NCI-H1417 treated with DMSO at 0.1 percent for 48 hours (cell line): ENCODE data around the gene AUTS2.

Source experiments
- DNase-seq: peaks from one replicate; lab custom pipeline; 2025; lab: John Stamatoyannopoulos, UW

The AUTS2 gene

GRCh38 chr7:69818636-69819332 is 220.5 kb downstream of the AUTS2 start:
- no peak for DNase-seq

GRCh38 chr7:69819333-69819705 is 221.0 kb downstream of the AUTS2 start:
- no peak for DNase-seq

DNA sequence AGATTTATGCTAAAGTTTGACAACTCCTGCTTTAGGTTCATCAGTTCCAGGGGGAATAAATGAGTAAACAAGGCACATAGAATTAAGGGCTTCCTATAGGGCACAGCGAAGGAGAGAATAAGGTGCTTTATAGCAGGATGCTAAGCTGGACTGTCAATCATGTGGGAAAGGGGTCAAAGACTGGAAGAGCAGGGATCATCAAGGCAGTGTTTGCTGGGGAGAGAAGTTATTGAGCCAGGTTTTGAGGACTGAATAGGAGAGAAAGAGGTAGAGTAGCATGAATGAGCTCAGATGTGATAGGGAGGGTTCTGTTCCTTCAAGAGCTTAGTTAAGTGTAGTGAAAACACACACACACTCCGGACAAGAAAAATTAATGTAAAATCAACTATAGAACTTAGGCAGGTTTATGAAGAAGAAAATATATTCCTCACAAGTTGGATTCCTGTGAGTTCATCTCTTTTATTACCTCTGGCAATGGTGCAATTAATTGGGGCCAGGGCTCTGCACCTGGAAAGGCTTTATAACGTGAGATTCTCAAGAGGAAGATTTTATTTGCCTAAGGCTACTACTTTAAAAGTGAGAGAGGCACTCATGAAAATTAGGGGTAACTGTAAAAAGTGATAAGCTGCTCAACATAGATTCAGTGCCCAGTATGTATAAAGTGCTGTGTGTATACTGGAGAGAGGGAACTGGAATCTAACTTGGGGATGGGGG is 222.4 kb downstream of the AUTS2 start:
- no peak for DNase-seq

GRCh38 chr7:69822386-69822785 is 224.1 kb downstream of the AUTS2 start:
- DNase-seq = no peak

DNA sequence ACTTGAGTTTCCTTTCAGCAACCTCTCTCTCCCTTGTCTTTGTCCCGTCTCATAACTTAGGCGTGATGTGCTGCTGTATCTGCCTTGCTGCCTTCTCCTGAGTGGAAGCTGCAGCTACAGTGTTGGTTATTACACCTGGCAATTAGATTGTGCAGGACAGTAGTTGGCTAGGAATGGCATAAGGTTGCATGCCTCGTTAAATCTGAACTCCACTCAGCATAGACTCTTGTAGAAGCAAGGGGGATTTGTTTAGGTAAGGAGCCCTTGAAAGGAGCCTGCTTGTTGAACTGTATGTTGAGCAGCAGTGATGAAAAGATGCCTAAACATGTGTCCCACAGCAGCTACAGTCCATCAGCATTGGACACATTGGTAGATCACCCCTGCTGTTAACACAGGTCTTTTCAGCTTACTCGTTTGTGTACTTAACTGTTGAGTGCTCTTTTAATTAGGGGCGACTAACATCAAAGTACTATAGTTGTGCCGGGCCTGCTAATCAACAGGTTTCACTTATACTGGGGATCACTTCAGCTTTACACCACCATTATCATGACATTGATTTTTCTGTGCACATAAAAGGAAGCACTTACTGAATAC is 225.0 kb downstream of the AUTS2 start:
- DNase-seq = peak; percentile 97

DNA sequence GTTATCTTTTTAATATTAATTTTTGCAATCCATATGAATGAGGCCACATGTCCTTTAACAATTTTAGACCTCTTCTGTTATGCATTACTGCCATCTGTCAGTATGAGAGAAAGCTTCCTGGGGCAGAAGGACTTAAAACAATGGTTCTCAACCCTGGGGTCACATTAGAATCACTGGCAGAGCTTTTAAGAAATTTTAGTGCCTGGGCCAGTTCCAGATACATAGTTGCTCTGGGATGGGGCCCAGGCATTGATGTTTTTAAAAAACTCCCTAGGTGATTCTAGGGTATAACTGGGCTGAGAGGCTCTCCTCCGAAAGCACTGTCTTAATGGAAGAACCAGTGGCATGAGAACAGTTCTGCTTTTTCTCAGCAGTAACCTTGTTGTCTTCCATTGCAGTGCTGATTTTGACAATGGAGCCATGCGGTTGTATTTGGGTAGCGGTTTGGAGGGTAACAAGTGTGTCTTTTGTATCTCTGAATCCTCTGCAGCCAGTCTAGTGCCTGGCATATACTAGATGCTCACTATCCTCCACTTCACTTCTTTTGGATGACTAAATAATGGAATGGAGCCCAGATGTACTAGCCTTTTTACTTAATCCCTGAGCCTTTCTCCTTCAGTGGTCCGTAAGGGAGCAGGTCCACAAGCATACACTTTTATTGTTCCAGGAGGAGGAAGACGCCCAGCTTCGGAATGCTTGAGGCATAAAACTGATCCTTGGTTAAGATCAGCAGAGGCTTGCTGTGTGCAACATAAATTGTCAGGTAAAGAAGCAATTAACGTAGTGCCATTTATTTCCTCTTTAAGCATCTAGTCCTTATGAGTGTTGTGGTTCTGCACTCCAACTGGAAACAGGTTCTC is 227.1 kb downstream of the AUTS2 start:
- DNase-seq = no peak

DNA sequence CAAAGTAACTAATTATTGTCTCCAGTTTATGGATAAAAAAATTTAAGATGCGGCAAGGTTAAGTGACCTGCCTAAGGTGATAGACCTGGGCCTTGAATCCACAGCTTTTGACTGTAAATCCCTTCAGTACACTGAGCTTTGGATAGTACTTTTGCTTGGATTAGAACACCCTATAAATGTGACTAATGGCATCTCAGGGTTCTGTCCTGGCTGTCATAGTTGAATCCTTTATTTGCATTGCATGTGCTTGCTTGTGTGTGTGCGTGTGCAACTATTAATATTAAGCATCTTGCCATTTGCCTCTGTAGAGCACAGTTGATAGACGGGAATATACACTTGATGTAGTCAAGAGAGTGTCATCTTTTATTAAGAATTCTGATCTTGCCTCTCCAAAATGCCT is 228.0 kb downstream of the AUTS2 start:
- no peak for DNase-seq

- DNase-seq = no peak
Observed at GRCh38 chr7:69827140-69827539, 228.9 kb downstream of the AUTS2 start.

- no peak for DNase-seq
Observed at GRCh38 chr7:69827558-69827957, 229.3 kb downstream of the AUTS2 start.

GRCh38 chr7:69832356-69832755 is 234.1 kb downstream of the AUTS2 start:
- DNase-seq = no peak

- DNase-seq = no peak
Observed at GRCh38 chr7:69833964-69834363, 235.7 kb downstream of the AUTS2 start.

DNA sequence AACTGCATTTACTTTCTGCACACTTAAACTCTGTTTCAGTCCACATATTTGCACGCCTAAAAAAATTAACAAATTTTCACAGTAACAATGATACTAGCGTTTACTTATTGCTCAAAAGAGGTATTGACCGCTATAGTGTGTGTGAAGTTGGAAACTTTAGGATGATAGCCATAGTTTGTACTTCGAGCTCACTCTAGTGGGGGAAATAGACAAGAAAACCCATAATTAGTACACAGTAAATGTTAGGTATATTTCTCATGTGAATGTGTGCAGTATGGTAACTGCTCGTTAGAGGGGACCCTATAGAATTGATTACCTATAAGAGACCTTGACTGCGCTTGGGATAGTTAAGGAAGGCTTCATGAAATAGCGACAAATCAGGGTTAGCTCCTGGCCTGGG is 238.4 kb downstream of the AUTS2 start:
- DNase-seq = no peak

DNA sequence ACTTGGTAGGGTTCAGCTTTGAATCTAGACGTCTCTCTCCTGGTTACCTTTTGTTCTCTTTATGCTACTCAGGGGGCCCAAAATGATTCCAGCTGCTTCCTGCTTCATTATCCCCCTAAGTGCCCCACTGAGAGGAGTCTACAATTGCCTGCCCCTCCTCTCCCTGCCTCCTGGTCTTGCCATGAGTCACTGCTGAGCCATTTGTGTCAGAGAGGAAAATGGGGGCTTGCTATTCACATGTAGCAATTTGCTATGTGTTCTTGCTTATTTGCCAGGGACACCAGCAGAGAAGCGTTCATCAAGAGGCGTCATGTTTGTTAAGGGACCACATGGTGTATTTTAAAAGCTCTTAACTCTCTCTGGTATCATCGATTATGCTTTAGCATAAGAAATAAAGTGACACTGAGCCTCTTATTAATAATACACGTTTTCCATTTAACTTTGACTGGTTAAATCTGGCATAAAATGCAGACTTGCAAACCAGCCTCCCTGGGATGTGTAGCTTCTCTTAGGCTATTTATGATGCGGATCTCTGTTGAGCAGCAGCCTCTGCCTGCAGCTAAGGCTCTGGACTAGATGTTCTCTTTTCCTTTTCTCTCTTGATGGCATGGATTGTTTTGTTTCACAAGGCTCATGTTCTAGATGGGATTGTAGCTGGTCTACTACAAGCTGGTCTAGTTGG is 239.3 kb downstream of the AUTS2 start:
- peak; percentile 100 for DNase-seq

DNA sequence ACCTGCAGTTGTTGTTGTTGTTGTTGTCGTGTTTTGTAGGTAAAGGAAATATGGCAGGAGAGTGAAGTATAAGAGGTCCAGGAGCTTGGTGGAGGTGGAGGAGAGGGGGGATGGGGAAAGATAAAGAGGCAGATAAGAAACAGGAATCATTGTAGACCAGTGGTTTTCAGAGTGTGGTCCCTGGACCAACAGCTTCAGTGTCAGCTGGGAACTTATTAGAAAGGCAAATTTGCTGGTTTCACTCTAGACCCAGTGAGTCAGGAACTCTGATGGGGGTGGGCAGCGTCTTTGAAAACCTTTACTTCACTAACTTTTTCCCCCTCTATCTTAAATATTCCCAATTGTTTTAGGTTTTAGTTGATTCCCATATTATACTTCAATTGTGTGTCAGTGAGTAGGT is 241.5 kb downstream of the AUTS2 start:
- DNase-seq = no peak

DNA sequence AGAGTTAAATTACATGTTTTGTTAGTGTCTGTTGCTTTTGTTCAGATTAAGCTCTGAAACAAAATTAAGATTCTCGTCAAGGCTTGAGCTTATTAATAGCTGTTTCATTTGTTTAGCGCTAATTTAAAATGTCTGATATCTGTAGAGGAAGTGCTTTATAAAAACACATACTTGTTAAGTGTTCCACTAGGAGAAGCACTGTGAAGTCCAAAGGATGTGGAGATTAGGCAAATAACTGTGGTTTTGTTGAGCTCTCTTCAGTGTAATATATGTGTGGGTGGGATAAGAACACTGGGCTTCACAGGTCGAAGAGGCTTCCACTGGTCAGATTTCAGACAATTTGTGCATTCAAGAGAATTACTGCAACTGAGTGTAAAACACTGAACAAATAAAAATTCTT is 242.0 kb downstream of the AUTS2 start:
- no peak for DNase-seq

DNA sequence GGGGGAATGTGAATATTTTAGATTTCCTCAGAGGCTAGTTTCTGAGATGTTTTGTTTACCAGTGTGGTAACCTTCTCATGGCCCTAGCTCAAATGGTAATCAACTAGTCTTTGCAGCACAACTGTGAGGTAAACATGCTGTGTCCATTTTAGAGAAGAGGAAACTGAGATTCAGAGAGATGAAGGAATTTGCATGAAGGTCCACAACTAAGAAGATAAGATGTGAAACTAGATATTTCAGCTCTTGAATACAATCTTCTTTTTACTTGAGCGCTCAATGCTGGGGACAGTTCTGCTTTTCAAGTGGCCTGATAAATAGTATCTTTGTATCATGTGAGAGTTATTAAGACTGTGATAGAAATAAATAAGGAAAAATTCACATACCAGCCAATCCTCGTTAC is 245.4 kb downstream of the AUTS2 start:
- no peak for DNase-seq

- no peak for DNase-seq
Observed at GRCh38 chr7:69844264-69844868, 246.1 kb downstream of the AUTS2 start.

DNA sequence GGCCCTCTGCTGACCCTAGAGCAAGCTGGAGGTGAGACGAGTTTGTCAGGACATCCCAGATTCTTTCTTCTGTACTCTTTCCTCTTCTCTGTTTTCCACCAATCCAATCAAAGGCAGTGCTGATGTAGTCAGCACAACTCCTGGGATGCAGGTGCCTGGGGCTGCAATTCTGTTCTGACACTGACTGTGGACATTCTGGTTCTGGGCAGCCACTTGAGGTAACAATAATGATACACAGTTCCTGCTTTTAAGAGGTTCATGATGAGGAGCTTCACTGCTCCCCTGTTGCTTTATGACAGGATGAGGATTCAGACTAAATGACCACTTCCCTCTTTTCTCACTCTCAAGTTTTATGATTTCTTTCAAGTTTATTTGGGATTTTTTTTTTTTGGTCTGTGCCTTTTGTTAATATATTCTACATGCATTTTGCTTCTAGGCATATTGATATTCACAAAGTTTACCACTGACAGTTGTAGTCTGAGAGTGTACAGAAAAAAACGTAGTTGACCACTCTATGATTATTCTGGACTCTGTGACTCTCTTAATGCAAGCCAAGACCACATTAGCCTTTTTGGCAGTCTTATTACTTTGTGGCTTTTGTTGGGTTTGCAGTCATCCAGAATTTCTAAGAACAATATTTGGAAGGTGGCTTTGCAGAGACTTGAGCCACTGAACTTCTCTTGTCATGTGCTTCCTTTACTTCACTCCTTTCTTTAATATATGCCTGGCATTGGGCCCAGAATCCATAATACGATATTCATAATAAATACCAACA is 247.6 kb downstream of the AUTS2 start:
- peak; percentile 37 for DNase-seq

DNA sequence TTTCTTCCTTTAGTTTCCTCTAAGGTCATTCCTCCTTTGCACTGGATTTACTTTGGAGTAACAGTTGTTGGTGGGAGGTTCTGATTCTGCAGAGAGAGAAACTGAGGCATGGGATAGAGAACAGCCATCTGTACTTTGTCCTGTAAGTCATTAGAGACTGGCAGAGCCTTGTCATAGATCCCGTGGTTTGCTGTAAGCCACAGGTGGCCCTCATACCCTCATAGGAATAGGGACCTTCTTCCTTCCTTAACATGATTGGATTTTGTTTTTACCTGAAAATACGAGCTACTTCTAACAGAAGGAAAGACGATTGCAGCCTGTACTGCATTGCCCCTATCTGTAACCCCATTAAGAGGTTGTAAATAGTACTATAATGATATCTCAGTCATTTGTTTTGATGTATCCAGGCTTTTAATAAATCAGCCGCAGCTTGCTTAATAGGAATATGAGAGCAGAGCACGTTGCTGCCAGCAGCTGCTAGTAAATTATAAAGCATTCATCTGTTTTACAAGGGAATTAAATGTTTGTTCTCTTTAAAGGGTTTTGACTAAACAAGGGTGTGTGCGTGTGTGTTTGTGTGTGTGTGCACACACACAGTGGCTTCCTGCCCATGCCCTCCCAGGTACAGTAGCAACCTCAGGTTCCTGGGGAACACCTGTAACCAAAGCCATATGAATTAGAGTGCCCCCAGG is 249.8 kb downstream of the AUTS2 start:
- DNase-seq = peak; percentile 98

GRCh38 chr7:69849268-69849667 is 251.0 kb downstream of the AUTS2 start:
- no peak for DNase-seq
